H1 (cell line): ENCODE measurements around the gene CAVIN2. TPM values are rescaled to one million over a fixed set of nuclear protein-coding genes. Genes with fewer than 3 reads are reported as not detected.

Experiments used
- CTBP2 ChIP-seq: IDR thresholded peaks from 2 replicates; pipeline ENCODE4 v1.7.0; 2011; ENCODE audit warnings: borderline replicate concordance, mild to moderate bottlenecking, moderate library complexity, mixed read lengths, low read length; ENCODE audit not compliant: insufficient read depth, insufficient read length
- polyA plus RNA-seq, 7 experiments: library from polyadenylated mRNA; depleted of rRNA in 3 of 7; stranded (reverse) in 5 of 7; unstranded in 2 of 7; fragments of >200 nt in 5 of 7; fragments of 200-250 nt in 2 of 7; gene quantifications; 1 replicate in 5 of 7; 2 replicates in 1 of 7; 4 replicates in 1 of 7; pipeline versions ENCODE4 v1.2.1 to v1.2.3, GENCODE V29; 2011 to 2013; ENCODE audit warnings: missing spikeins in 2 of 7, mixed read lengths in 2 of 7
- total RNA-seq: library from RNA; stranded (reverse); fragmentation: NEBNext Ultra II Directional; extraction: Animal tissue kit (Norgen Biotek cat#: 25700); gene quantifications from 2 replicates; pipeline ENCODE4 v1.2.1, GENCODE V29; 2021

The CAVIN2 gene
- total and polyA plus RNA-seq, 2 of the 8 experiments (the other 6 are each of a cell fraction or from before 2014, with no cell fraction given): 0.03 TPM; not detected in 1

DNA sequence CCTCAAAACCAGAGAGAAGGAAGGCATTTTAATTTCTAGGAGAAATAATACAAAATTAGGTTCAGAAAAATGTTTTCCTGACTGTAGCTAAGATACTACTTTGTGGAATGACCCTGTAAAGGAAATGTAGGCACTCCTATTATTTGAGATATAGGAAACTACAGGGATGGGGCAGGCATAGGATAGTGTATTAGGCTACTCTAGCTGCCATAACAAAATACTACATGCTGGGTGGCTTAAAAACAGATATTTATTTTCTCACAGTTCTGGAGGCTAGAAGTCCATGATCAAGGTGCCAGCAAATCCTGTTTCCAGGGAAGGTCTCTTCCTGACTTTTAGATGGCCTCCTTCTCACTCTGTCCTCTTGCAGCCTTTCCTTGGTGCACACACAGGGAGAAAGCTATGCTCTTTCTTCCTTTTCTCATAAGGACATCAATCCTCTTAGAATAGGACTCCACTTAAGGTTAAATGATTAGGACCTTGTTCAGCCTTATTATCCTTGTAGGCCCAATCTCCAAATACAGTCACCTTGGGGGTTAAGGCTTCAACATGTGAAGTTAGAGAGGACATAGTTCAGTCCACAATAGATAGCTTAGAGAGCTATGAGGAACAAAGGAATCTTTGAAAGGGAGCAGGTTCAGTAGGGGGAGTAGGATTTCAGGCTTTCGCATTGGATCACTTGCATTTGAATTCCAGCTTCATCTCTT, 14.0 kb upstream of the CAVIN2 start (continued):
- no peak for TF ChIP-seq CTBP2
